ENCODE measurements around the gene EDDM3A. TPM values are rescaled to one million over a fixed set of nuclear protein-coding genes. Genes with fewer than 3 reads are reported as not detected.
"Not testable (repeated sequence)": the region's sequence is repeated elsewhere in the genome, so short reads cannot be mapped to it uniquely, and the experiment has no call there.

Gene EDDM3A
- total RNA-seq, 1 experiment from 2014 or later = not detected

GRCh38 chr14:20719777-20720176 is 25.9 kb upstream of the EDDM3A start:
- peaks cover 7% of the 10 kb centered on the region for H3K9me3 Mint-ChIP-seq (ENCODE audit: low read depth, unreplicated experiment)
- CTCF ChIA-PET = interaction anchor here (0.7 to 1.2 kb wide), 5 partner anchors 9 to 45 kb away, joined by 3 to 4 read pairs (median 3); no protein-coding TSS in a partner anchor
- peak; percentile 78 for DNase-seq
- no TSS peak for BruUV-seq (replicated peaks)
- peak overlapping the region; percentile 99 for H3K27ac Mint-ChIP-seq (ENCODE audit: unreplicated experiment)
- H3K4me3 Mint-ChIP-seq (ENCODE audit: low read depth, unreplicated experiment) = peak overlapping the region; percentile 56
- peaks cover 71% of the 10 kb centered on the region for H3K4me1 Mint-ChIP-seq (ENCODE audit: low read depth, unreplicated experiment)
- H3K27me3 Mint-ChIP-seq (ENCODE audit: unreplicated experiment) = no peaks in the 10 kb centered on the region
- intact Hi-C loops (cut with micrococcal nuclease; ENCODE audit: unreplicated experiment) = loop anchor here (5.0 kb wide), 1 partner anchor 43 kb away; no protein-coding TSS in a partner anchor
- H3K36me3 Mint-ChIP-seq (ENCODE audit: insufficient read depth, unreplicated experiment) = peaks cover 18% of the 10 kb centered on the region
- TF ChIP-seq CTCF (IDR thresholded peaks at IDR 0.05; ENCODE audit: unreplicated experiment) = no peak

GRCh38 chr14:20720741-20721140 is 24.9 kb upstream of the EDDM3A start:
- no peak overlapping the region for H3K4me3 Mint-ChIP-seq (ENCODE audit: low read depth, unreplicated experiment)

DNA sequence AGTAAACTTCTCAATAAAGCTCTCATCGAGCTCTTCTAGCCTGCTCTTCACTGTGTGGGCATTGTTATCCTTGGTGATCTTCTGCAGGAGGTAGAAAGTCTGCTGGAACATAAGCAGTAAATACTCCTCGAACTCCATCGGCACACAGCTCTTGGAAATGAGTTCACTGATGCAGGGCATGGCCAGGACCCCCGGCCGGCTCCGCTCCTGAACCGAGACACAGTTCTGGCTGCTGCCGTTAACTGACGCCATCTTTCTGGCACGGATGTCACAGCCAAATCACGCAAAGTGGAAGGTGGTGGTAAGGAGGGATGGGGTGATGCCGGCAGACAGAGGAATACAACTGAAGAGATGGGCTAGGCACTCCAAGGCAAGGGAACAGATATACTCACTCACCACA is 23.7 kb upstream of the EDDM3A start:
- no peak for DNase-seq
- intact Hi-C loops (cut with micrococcal nuclease; ENCODE audit: unreplicated experiment) = loop anchor here (5.0 kb wide), 1 partner anchor 40 kb away; no protein-coding TSS in a partner anchor
- CTCF ChIA-PET = no interaction called here
- Mint-ChIP-seq H3K9me3 (ENCODE audit: low read depth, unreplicated experiment) (peaks cover 2% of the 10 kb centered on the region), H3K4me3 (ENCODE audit: low read depth, unreplicated experiment) (no peak overlapping the region), H3K4me1 (ENCODE audit: low read depth, unreplicated experiment) (peaks cover 75% of the 10 kb centered on the region), H3K27me3 (ENCODE audit: unreplicated experiment) (no peaks in the 10 kb centered on the region), H3K27ac (ENCODE audit: unreplicated experiment) (peak overlapping the region; percentile 18), H3K36me3 (ENCODE audit: insufficient read depth, unreplicated experiment) (peaks cover 18% of the 10 kb centered on the region)
- TF ChIP-seq CTCF (IDR thresholded peaks at IDR 0.05; ENCODE audit: unreplicated experiment) = no peak
- BruUV-seq (replicated peaks) = no TSS peak

More at GRCh38 chr14:20720741-20721140, 24.9 kb upstream of the EDDM3A start:
- CTCF ChIA-PET = no interaction called here
- peaks cover 18% of the 10 kb centered on the region for H3K36me3 Mint-ChIP-seq (ENCODE audit: insufficient read depth, unreplicated experiment)
- H3K27ac Mint-ChIP-seq (ENCODE audit: unreplicated experiment) = no peak overlapping the region
- H3K4me1 Mint-ChIP-seq (ENCODE audit: low read depth, unreplicated experiment) = peaks cover 64% of the 10 kb centered on the region
- DNase-seq = no peak
- intact Hi-C loops (cut with micrococcal nuclease; ENCODE audit: unreplicated experiment) = loop anchor here (5.0 kb wide), 1 partner anchor 42 kb away; no protein-coding TSS in a partner anchor
- H3K27me3 Mint-ChIP-seq (ENCODE audit: unreplicated experiment) = no peaks in the 10 kb centered on the region
- peaks cover 5% of the 10 kb centered on the region for H3K9me3 Mint-ChIP-seq (ENCODE audit: low read depth, unreplicated experiment)
- no TSS peak for BruUV-seq (replicated peaks)
- TF ChIP-seq CTCF (IDR thresholded peaks at IDR 0.05; ENCODE audit: unreplicated experiment) = no peak

GRCh38 chr14:20723488-20723887 is 22.2 kb upstream of the EDDM3A start:
- H3K9me3 Mint-ChIP-seq (ENCODE audit: low read depth, unreplicated experiment) = no peaks in the 10 kb centered on the region
- intact Hi-C loops (cut with micrococcal nuclease; ENCODE audit: unreplicated experiment) = loop anchor here (5.0 kb wide), 1 partner anchor 39 kb away; no protein-coding TSS in a partner anchor
- DNase-seq = no peak
- H3K4me1 Mint-ChIP-seq (ENCODE audit: low read depth, unreplicated experiment) = peaks cover 74% of the 10 kb centered on the region
- no TSS peak for BruUV-seq (replicated peaks)
- CTCF ChIA-PET = interaction anchor here (1.0 kb wide), 1 partner anchor 126 kb away, joined by 3 read pairs; no protein-coding TSS in a partner anchor
- H3K4me3 Mint-ChIP-seq (ENCODE audit: low read depth, unreplicated experiment) = no peak overlapping the region
- no peak for TF ChIP-seq CTCF (IDR thresholded peaks at IDR 0.05; ENCODE audit: unreplicated experiment)
- no peaks in the 10 kb centered on the region for H3K27me3 Mint-ChIP-seq (ENCODE audit: unreplicated experiment)
- peaks cover 18% of the 10 kb centered on the region for H3K36me3 Mint-ChIP-seq (ENCODE audit: insufficient read depth, unreplicated experiment)
- peak overlapping the region; percentile 50 for H3K27ac Mint-ChIP-seq (ENCODE audit: unreplicated experiment)

DNA sequence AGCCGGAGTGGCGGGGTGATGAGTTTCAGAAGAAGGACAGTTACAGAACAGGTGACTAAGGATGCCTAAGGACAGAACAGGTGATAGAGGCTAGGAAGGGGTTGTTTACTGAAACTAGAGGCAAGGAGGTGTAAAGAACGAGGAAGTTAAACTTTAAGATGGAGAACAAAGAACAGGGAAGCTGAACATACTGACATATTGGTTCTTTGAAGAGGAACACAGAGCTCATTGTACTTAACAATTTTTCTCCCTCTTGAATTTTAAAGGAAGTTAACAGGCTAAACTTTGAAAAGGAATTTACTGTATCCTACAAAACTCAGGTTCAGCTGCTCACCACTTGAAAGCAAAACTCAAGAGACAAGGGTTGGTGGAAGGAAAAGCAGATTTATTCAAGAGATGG is 19.6 kb upstream of the EDDM3A start:
- peak overlapping the region; percentile 28 for H3K4me3 Mint-ChIP-seq (ENCODE audit: low read depth, unreplicated experiment)
- not testable (repeated sequence) for DNase-seq; H3K36me3 Mint-ChIP-seq (ENCODE audit: insufficient read depth, unreplicated experiment); H3K27me3 Mint-ChIP-seq (ENCODE audit: unreplicated experiment); BruUV-seq (replicated peaks); H3K9me3 Mint-ChIP-seq (ENCODE audit: low read depth, unreplicated experiment)
- intact Hi-C loops (cut with micrococcal nuclease; ENCODE audit: unreplicated experiment) = loop anchor here (2.0 kb wide), 1 partner anchor 17 kb away; no protein-coding TSS in a partner anchor
- H3K4me1 Mint-ChIP-seq (ENCODE audit: low read depth, unreplicated experiment) = peaks cover 48% of the 10 kb centered on the region
- peak overlapping the region; percentile 93 for H3K27ac Mint-ChIP-seq (ENCODE audit: unreplicated experiment)
- CTCF ChIA-PET = interaction anchor here (0.9 to 1.0 kb wide), 2 partner anchors 11 to 13 kb away, joined by 3 to 4 read pairs; no protein-coding TSS in a partner anchor

All from Calu3 (cell line).